ENCODE data around the gene UPP2. TPM values are rescaled to one million over a fixed set of nuclear protein-coding genes. Genes with fewer than 3 reads are reported as not detected.

Gene UPP2
- total RNA-seq, 1 experiment from 2014 or later, result not detected

- no peak overlapping the region for H2BK12ac ChIP-seq (ENCODE audit: insufficient read length, low read depth, low read length)
- no peak overlapping the region for H2BK20ac ChIP-seq (ENCODE audit: low read depth, low read length, poor library complexity, severe bottlenecking)
- H3K4me2 ChIP-seq (ENCODE audit: insufficient read depth, insufficient read length, low read length), result no peak overlapping the region
- Mint-ChIP-seq H3K27me3 (ENCODE audit: low read depth) (peaks cover 4% of the 10 kb centered on the region; the same call in 1 of the 2 replicates), H3K4me1 (peaks cover 18 to 22% of the 10 kb centered on the region in 2 experiments), H3K9me3 (no peaks in the 10 kb centered on the region), H3K27ac (peak overlapping the region; percentile 33 to 88 (median 65); a peak in 3 of 7 replicates), H3K36me3 (ENCODE audit: insufficient read depth in 1 of 3, low read depth in 3 of 3) (no peaks in the 10 kb centered on the region), H3K4me3 (peak overlapping the region in 1 of 2 experiments; percentile 47; a peak in 1 of 5 replicates)
- H3K4ac ChIP-seq (ENCODE audit: low read depth, low read length), result no peak overlapping the region
- DNase-seq, result peak; percentile 45
- H3T11ph ChIP-seq (ENCODE audit: low read length), result no peak overlapping the region
- H3K79me1 ChIP-seq (ENCODE audit: insufficient read depth, low read depth, low read length, poor library complexity, severe bottlenecking), result no peaks in the 10 kb centered on the region
- H4K8ac ChIP-seq (replicated peaks; ENCODE audit: insufficient read length, low read depth, low read length), result no peak overlapping the region
- no peaks in the 10 kb centered on the region for H3K23me2 ChIP-seq (ENCODE audit: insufficient read length, low read depth, low read length, poor library complexity, severe bottlenecking)
- H3K18ac ChIP-seq (ENCODE audit: insufficient read length, low read depth, low read length), result no peak overlapping the region
- no peak overlapping the region for H3K14ac ChIP-seq (ENCODE audit: insufficient read depth, low read length)
- TF ChIP-seq CTCF (conservative IDR thresholded peaks at IDR 0.05), result no peak
- H4K91ac ChIP-seq (ENCODE audit: insufficient read length, low read depth, low read length), result no peak overlapping the region
- no peaks in the 10 kb centered on the region for H3K27me3 ChIP-seq (ENCODE audit: insufficient read depth, low read length)
- no peak overlapping the region for H3K9ac ChIP-seq (ENCODE audit: extremely low read depth, insufficient read length, low read length)
- H3K56ac ChIP-seq (ENCODE audit: insufficient read length, low read depth, low read length), result no peak overlapping the region
- no peak overlapping the region for H2BK5ac ChIP-seq (ENCODE audit: insufficient read length, low read length)
- no peaks in the 10 kb centered on the region for H3K9me3 ChIP-seq (ENCODE audit: control insufficient read depth, low read depth, low read length)
- peaks cover 2% of the 10 kb centered on the region; the same call in 1 of the 2 replicates for H3K4me1 ChIP-seq (ENCODE audit: insufficient read depth, low read length)
- H2AFZ ChIP-seq (ENCODE audit: low read length), result no peak overlapping the region
- no peak overlapping the region for H4K5ac ChIP-seq (ENCODE audit: insufficient read length, low read depth, low read length)
- no peak overlapping the region for H2AK5ac ChIP-seq (ENCODE audit: insufficient read length, low read length)
- H3K79me2 ChIP-seq (ENCODE audit: insufficient read depth, low read length), result no peaks in the 10 kb centered on the region
- no peak overlapping the region for H3K23ac ChIP-seq (ENCODE audit: insufficient read length, low read depth, low read length)
- H4K20me1 ChIP-seq (ENCODE audit: control insufficient read depth, insufficient read depth, insufficient read length), result no peaks in the 10 kb centered on the region
- no peak overlapping the region for H2BK120ac ChIP-seq (ENCODE audit: low read depth, low read length, poor library complexity, severe bottlenecking)
- H3K27ac ChIP-seq (ENCODE audit: insufficient read length, low read depth, low read length), result no peak overlapping the region
- no peak overlapping the region for H2BK15ac ChIP-seq (ENCODE audit: low read depth, low read length)
- WGBS (ENCODE audit: extremely low coverage, insufficient read length, low lambda C conversion rate), result no CpG with 5 or more reads among the region's 5 CpGs
Observed at GRCh38 chr2:158125756-158126498, 24.3 kb downstream of the UPP2 start.
